HG02970 (cell line): ENCODE results near the gene RAG1.
"Not testable (repeated sequence)": the region's sequence is repeated elsewhere in the genome, so short reads cannot be mapped to it uniquely, and the experiment has no call there.

Experiments
- ATAC-seq: cut with Tn5 transposase; IDR thresholded peaks from one replicate; pipeline ENCODE4 v1.9.1; 2021; ENCODE audit warnings: mild to moderate bottlenecking, moderate library complexity, moderate number of reproducible peaks; ENCODE audit not compliant: unreplicated experiment, low FRiP score

RAG1 gene

DNA sequence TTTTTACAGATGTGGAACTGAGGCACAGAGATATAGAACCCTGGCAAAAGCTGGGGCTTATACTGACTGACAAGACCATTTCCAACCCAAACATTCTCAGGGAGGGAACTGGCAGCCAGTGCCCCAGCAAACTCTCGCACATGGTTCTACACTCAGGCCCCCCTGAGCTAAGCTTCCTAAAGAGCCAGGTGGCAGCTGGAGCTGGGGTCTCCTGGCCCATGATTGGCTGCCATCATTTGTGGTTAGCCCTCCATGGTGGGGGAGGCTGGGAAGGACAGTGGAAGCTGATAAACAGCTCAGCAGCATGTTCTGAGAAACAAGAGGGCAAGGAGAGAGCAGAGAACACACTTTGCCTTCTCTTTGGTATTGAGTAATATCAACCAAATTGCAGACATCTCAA lies at the start of gene RAG1:
RAG1 (plus strand) TSS at position 314 of the 400 bp plus-strand sequence. CDS start 5,298 bp downstream, outside the sequence.
- no peak for ATAC-seq

DNA sequence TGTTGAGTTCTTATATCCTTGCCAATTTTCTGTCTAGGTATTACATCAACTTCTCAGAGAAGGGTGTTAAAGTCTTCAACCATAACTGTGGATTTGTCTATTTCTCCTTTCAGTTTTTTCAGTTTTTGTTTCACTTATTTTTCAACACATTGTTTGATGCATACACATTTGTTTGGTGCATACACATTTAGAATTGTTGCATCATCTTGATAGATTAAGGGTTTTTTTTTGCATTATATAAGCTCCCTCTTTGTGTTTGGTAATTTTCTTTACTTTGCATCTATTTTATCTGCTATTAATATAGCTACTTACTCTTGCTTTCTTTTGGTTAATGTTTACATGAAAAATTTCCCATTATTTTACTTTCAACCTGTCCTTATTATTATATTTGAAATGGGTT lies 37.0 kb upstream of the RAG1 start:
- ATAC-seq = no peak

- ATAC-seq = no peak
Observed at GRCh38 chr11:36532941-36533601, 34.7 kb upstream of the RAG1 start.

DNA sequence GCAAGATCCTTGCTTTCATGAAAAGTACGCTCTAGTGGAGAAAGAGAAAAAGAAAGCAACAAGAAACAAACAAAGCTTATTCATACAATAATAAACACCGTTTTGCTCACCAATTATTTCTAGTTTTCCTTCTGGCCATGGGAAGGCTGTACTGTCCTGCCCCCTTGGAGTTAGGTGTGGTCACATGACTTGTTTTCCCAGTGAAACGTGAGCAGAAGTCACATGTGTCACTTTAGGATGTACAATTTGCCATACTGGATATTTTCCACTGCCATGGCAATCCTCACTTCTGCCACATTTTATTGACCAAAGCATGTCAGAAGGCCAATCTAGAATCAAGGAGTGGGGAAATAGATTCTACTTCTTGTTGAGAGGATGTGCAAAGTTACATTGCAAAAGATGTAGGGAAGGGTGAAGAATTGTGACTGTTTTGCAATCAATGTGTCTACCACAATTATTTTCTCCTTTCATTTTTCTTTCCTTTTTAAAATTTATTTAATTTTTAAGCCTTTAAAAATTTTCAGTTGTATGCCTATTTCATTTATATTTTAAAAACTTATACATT lies 33.4 kb upstream of the RAG1 start:
- no peak for ATAC-seq

- ATAC-seq = peak; percentile 90
Observed at GRCh38 chr11:36540998-36541397, 26.8 kb upstream of the RAG1 start.

- ATAC-seq = no peak
Observed at GRCh38 chr11:36550385-36551115, 17.3 kb upstream of the RAG1 start.

- not testable (repeated sequence) for ATAC-seq
Observed at GRCh38 chr11:36557390-36557789, 10.4 kb upstream of the RAG1 start.

DNA sequence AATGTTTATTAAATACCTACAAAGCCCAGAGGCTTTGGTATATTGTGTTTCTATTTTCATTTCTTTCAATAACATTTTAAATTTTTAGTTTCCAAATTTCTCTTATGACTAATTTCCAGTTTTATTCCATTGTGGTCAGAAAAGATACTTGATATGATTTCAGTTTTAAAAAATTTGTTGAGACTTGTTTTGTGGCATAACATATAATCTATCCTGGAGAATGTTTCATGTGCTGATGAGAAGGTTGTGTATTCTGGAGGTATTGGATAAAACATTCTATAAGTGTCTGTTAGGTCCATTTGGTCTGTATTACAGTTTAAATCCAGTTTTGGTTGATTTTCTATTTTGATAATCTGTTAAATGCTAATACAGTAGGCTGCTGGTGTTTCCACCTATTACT lies 9.8 kb upstream of the RAG1 start:
- no peak for ATAC-seq

DNA sequence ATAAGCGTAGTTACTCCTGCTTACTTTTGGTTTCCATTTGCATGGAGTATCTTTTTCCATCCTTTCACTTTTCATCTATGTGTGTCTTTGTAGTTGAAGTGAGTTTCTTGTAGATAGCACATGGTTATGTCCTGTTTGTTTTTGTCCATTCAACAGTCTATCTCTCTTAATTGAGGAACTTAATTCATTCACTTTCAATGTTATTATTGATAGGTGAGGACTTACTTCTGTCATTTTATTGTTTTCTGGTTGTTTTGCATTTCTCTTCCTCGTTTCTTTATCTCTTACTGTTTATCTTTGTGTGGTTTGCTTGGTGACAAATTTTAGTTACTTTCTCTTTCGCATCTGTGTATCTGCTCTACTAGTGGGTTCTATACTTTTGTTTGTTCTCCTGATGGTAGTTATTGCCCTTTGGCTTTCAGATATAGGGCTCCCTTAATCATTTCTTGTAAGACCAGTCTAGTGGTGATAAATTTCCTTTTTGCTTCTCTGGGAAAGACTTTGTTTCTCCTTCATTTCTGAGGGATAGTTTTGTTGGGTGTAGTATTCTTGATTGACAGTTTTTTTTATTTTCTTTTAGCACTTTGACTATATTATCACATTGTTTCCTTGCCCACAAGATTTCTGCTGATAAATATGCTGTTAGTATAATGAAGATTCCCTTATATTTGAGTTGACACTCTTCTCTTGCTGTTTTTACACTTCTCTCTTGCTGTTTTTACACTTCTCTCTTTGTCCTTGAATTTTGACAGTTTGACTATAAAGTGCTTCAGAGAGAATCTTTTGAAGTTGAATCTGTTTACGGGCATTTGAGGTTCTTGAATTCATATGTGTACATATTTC lies 9.0 kb upstream of the RAG1 start:
- ATAC-seq = no peak

DNA sequence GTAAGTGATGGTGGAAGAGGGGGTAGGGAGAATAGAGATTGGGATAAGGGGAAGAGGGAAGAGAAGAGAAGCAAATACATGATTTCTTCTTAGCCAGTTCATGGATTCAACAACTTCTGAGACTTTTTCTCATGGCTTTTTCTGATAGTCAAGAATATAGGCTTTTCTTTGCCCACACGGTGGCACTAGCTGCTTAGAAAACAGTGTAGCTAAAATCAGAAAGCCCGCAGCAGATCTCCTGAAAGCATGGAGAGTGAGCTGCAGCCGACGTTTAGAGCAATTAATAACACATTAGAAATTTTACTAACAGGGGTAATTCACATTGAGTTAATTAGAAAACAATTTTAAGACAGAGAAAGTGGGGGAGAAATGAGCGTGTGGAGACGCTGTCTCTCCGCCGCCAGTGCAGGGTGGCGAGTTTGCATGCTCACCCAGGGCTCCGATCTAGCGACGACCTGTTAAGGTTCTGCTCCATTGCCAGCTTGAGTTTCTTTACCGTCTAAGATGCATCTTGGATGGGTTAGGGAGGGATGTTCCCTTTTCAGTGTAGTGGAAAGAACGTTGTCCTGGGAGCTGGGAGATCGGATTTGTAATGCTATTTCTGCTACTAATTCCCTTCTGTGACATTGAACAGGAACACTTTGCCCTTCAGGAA lies 3.3 kb upstream of the RAG1 start:
- no peak for ATAC-seq

- ATAC-seq = no peak
Observed at GRCh38 chr11:36565031-36565610, 2.7 kb upstream of the RAG1 start.

- ATAC-seq = no peak
Observed at GRCh38 chr11:36566407-36567053, 1.3 kb upstream of the RAG1 start.

DNA sequence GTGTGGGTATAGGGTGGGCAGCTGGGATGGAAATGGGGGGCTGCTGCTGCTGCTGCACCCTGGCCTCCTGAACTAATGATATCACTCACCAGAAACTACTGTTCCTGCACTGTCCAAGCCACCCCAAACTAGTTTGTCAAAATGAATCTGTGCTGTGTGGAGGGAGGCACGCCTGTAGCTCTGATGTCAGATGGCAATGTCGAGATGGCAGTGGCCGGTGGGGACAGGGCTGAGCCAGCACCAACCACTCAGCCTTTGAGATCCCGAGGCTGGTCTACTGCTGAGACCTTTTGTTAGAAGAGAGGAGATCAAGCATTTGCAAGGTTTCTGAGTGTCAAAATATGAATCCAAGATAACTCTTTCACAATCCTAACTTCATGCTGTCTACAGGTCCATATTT lies 1.3 kb downstream of the RAG1 start:
- ATAC-seq = no peak

- no peak for ATAC-seq
Observed at GRCh38 chr11:36574486-36574885, 6.7 kb downstream of the RAG1 start.

- no peak for ATAC-seq
Observed at GRCh38 chr11:36577373-36577772, 9.6 kb downstream of the RAG1 start.

GRCh38 chr11:36577859-36578258 lies 10.1 kb downstream of the RAG1 start:
- no peak for ATAC-seq

DNA sequence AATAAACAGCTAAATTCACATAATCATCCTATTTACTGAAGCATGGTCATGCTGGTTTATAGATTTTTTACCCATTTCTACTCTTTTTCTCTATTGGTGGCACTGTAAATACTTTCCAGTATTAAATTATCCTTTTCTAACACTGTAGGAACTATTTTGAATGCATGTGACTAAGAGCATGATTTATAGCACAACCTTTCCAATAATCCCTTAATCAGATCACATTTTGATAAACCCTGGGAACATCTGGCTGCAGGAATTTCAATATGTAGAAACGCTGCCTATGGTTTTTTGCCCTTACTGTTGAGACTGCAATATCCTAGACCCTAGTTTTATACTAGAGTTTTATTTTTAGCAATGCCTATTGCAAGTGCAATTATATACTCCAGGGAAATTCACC lies 10.7 kb downstream of the RAG1 start:
- ATAC-seq = no peak

- ATAC-seq = no peak
Observed at GRCh38 chr11:36581536-36581935, 13.7 kb downstream of the RAG1 start.

DNA sequence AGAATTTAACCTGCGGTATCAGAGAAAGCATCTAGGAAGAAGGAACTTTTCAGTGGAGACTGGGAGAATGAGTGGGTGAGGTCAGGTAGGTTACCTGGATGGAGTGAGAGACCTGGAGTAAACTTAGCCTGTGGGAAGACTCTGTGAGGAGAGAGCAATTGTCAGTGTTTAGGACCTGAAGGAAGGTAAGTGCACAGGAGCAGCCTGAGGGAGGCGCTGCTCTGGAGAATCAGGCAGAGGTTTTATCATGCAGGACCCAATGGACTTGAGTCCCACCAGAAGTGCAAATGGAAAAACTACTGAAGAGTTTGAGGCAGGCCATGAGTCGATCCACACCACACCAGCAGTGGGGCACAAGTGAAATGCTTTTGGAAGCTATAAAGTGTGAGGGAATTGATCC lies 15.9 kb downstream of the RAG1 start:
- no peak for ATAC-seq

DNA sequence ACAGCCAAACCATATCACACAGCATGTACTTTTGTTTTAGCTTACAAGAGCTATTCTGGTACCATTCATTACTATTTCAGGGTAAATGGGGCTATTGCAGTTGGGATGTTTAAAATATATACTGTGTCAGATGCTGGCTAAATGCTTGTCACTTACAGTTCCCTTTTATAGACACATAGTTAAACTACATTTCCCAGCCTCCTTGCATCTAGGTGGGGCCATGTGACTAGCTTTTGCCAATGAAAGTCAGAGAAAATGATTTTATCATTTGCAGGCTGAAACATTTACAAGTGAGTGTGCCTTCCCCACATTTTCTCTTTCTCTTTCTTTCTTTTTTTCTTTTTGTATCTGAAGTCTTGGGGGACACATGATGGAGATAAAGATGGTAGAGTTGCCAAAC lies 18.7 kb downstream of the RAG1 start:
- no peak for ATAC-seq
